GM21360 (cell line): Measurements from ENCODE around the gene SUFU.

Experiments
- ATAC-seq: cut with Tn5 transposase; IDR thresholded peaks from one replicate; pipeline ENCODE4 v1.9.1; 2021; ENCODE audit warnings: mild to moderate bottlenecking, moderate library complexity; ENCODE audit not compliant: unreplicated experiment

SUFU gene

DNA sequence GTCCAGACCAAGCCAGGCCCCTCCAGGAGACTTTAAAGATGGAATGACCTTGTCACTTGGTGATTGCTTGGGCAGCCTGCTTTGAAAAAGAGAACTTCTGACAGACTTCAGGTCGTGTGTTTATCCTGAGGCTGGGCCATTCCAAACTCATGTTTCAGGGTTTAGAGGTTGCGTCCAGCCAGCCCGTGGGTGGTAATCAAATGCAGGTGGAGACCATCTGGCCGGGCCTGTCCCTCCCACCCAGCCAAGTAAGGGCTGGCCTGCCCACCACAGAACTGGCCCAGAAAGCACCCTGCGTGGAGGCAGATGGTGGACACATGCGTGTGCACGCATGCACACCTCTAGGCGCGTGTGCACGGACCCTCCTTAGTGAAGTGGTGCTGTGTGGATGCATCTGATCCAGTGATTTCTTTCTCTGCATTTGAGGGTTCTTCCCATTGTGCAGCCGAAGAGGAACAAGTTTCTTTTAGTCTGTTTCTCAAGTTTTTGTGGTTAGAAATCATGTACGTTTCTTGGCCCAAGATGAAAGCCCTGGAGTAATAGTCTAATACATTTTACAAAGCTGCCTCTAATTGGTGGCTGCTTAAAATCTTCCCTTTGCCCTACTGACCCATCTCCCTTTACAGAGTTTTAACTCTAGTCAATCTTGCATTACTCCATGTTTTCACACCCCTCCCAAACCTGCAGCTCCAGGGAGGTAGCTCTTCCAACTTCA lies 43.0 kb downstream of the SUFU start:
- no peak for ATAC-seq

DNA sequence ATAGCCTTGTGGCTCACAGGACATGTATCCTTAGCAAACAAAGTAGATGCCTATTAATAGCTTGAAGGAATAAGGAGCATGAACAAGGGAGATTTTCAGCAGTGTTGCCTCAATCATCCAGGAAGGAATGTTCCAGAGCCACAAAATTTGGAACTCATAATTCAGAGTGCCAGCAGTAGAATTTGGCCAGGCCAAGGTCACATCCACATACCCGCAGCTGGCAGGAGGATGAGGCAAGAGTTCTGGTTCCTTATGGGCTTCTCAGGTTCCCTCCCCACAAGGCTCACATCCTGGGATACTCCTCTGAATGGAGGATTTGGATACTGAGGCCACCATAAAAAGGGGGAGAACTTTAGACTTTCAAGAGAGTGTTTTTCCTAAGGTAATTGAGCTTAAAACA lies 45.8 kb downstream of the SUFU start:
- no peak for ATAC-seq

DNA sequence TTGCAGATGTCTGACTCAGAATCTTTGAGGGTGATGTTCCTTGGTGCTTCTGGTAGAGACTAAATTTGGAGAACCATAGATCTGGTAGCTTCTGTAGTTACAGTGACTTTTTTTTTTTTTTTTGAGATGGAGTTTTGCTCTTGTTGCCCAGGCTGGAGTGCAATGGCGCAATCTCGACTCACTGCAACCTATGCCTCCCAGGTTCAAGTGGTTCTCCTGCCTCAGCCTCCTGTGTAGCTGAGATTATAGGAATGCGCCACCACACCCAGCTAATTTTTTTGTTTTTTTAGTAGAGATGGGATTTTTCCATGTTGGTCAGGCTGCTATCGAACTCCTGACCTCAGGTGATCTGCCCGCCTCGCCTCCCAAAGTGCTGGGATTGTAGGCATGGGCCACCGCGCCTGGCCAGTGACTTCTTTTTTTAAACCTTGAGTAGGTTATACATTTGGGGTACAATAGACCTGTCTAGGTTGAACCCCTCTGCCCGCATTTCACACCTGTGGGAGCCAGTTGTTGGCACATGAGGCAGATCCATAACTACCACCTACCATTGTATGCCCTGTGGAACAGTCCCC lies 47.0 kb downstream of the SUFU start:
- no peak for ATAC-seq

DNA sequence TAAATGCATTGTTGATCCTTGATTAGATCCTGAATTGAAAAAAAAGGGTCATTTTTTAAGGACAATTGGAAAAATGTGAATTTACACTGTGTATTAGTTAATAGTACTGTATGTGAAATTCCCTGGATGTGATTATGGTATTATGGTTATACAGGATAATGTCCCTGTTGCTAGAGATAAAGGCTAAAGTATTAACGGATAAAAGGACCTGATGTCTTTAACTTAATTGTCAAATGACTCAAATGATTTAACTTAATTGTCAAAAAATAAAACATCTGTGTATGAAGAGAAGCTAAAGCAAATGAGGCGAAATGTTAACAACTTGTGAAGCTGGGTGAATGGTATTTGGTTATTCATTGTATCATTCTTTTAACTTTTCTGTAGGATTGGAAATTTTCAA lies 48.8 kb downstream of the SUFU start:
- no peak for ATAC-seq

DNA sequence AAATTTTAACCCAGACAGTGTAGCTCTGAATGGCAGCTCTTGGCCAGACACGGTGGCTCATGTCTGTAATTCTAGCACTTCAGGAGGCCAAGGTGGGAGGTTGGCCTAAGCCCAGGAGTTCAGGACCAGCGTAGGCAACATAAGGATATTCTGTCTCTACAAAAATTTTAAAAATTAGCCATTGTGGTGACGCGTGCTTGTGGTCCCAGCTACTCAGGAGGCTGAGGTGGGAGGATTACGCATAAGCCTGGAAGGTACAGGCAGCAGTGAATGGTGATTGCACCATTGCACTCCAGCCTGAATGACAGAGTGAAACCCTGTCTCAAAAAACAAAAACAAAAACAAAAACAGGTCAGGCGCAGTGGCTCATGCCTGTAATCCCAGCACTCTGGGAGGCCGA lies 50.0 kb downstream of the SUFU start:
- no peak for ATAC-seq

DNA sequence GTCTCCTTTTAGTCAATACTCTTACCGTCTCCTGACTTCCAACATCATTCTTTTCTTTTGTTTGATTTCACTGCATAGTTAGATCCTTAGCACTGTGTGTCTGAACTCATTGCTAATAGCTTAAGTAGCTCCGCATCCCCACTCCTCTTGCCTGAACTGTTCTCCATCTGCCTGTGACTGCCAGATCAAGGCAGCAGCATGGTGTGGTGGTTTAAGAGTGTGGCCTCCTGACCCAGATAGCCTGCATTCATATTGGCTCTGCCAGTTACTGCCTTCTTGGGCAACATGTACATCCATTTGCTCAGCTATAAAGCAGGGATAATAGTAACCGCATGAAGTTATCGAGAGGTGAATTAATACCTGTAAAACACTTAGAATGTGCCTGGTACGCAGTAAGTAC lies 50.8 kb downstream of the SUFU start:
- ATAC-seq: no peak

DNA sequence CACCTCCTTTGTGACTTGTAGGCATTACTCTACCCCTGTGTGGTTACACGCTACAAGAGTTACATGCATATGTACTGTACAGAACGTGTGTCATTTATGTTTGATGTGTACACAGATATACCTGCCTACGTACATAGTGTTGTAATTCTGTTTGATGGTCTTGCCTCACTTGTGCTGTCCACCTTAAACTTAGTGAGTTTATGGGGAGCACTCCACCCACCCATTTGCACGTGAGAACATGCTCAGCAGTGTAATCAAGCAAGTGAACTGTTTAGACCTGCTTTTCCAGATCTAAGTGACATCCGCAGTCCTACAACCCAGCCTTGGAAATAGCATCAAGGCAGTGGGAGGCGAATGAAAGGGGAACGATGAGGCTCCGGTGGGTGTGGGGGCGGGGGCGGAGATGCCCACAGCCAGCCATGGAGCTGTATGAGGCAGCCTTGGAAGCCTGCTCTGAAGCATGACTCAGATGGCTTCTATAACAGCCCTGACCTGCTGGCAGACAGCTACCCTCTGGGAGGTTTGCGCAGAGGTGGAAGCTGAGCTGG lies 52.1 kb downstream of the SUFU start:
- ATAC-seq: no peak

DNA sequence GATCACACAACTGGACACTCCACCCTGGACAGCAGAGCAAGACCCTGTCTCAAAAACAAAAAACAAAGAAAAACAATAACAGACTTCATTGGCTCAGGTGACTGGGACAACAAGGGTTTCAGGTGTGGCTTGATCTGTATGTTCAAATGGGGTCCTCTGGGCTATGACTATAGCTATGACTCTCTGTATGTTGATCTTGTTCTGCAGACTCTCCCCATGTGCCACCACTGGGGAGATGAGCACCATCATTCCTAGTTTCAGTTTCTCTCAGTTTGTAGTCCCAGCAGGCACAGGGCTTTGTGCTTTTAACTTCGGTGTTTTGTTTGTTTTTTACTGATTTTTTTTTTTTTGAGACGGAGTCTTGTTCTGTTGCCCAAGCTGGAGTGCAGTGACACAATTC lies 53.8 kb downstream of the SUFU start:
- no peak for ATAC-seq

DNA sequence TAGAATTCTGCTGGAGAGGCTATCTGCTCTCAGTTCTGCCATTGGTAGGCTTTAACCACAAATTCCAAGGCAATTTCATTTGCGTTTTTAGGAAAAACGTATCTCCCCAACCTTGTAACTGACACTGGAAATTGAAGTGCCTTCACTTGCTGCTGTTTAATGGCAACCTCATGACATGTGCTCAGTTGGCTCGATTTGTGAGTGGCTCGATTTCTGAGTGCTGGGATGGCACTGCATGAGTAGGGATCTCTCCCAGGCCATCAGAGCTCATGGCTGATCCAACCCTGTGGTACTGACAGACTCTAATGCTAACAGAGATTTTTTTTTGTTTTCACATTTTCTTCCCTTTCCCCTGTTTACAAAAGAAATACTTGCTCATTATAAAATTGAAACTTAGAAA lies 56.0 kb downstream of the SUFU start:
- no peak for ATAC-seq

DNA sequence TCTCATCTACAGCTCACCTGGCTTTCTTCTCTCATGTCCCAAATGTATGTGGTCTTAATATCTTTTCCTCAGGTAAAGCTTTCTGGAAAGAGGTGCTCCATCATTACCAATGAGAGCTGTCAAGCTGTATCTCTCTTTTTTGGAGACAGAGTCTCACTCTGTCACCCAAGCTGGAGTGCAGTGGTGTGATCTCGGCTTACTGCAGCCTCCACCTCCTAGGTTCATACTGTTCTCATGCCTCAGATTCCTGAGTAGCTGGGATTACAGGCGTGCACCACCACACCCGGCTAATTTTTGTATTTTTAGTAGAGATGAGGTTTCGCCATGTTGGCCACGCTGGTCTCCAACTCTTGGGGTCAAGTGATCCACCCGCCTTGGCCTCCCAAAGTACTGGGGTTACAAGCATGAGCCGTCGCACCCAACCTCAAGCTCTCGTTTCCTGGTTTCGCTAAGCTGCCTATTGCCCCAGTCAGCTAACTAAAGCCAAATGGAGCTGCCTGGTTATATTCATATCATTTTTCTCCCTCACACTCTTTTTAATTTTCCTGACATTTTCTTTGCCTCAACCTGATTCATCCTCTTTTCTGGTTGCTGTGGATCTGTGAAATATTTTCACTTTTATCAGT lies 60.5 kb downstream of the SUFU start:
- ATAC-seq: no peak

DNA sequence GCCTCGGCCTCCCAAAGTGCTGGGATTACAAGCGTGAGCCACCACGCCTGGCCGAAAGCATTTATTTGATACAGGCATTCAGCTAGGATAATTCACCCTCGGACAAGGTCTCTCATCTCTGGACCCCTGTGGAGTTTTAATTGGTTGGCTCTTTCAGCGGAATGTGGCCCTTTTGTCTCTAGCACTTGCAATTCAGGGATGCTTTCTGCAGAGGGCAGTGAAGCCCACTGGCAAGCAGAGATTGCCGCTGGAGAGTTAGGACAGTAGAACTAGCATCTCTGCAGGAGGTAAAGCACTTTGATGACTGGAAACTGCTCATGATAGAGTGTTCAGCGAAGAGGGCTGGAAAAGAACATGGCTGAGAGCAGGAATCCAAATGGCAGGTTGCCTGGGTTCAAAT lies 62.0 kb downstream of the SUFU start:
- ATAC-seq: no peak

DNA sequence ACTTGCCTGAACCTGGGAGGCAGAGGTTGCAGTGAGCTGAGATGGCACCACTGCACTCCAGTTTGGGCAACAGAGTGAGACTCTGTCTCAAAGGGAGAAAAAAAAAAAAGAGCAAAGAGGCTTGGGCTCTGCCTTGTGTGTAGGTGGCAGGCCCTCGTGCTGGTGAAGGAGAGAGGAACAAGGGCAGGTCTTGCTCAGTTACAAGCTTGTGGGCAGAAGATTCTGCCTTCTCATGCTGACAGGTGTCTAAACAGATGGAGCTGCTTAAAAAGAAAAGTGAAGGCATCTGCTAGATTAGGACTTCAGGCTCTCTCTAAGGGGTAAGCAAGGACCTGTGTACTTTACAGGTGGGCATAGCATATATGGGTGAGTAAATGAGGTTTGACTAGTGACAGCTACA lies 75.0 kb downstream of the SUFU start:
- no peak for ATAC-seq

DNA sequence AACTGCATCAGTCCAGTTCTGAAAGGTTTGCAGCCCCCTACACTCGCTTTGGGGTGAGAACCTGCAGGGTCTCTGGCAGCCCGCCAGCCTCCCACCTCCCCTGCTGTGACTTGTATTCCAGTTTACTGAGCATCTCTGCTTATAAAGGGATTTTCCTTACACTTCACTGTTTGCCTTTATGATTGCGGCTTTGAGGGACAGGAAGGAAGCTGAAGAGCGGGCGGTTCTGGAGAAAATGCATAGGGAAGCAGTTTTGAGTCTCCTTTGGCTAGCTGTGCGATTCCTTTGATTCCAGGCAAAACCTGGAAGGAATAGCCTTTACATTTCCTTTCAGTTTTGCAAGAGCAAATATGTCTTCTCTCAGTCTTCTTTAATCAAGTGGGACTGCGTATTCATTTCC lies 75.6 kb downstream of the SUFU start:
- no peak for ATAC-seq

DNA sequence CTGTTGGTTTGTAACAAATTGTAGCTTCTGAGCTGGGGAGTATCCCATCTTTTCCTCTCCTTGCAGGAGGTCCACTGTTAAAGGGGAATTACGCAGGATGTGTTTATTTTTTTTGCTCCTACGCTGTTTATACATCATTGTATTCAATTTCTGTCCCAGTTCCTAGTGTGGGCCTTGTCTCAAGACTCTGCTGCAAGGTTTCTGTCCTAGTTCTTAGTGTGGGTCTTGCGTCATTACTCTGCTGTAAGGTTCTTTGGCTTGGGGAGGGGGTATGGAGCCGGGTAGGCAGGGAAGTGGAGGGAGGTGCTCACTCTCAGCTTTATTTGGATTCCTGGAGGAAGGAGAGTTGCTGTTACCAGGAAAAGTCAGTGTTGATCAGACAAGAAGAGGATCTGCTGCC lies 76.5 kb downstream of the SUFU start:
- no peak for ATAC-seq

DNA sequence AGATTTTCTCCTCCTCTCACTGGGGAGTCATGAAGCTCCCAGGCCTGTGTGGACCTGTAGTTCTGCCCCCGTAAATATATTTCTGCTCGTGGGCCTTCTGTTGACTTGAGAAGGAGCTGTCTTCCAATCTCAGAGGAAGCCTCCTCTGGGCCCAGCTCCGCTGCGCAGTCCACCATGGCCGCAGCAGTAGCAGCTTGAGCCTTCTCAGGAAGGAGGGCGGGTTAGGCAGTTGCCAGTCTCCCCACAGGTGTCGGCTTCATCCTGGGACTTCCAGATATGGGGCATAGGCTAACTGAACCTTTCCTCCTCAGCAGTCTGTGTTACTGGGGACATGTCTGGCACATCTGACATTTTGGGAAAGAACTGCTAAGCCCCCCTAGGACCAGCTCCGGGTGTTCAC lies 77.6 kb downstream of the SUFU start:
- ATAC-seq: no peak

DNA sequence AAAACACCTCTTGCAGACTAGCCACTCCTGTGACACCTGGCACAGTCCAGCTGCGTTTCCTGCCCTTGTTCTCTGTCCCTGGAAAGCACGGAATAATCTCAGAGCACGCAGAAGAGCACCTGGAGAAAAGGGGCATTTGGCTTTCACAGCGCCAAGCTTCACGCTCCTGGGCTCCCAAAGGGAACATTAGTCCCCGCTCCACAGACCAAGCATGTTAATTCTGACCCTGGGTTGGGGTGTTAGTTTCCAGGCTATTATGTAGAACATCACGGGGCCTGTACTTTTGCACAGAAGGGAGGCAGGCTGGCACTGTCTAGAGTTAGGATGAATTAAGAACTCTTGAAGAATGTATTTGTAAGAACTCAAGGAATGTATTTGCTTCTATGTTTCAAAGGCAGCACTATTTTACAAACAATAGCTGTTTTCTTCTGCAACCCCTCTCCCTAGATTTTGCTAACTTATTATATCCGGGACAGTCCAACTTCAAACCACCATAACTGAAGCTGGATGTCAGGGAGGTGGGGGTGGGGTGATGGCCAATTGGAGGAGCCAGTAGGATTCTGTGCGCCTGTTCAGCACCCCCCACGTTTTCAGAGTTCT lies 78.3 kb downstream of the SUFU start:
- no peak for ATAC-seq

DNA sequence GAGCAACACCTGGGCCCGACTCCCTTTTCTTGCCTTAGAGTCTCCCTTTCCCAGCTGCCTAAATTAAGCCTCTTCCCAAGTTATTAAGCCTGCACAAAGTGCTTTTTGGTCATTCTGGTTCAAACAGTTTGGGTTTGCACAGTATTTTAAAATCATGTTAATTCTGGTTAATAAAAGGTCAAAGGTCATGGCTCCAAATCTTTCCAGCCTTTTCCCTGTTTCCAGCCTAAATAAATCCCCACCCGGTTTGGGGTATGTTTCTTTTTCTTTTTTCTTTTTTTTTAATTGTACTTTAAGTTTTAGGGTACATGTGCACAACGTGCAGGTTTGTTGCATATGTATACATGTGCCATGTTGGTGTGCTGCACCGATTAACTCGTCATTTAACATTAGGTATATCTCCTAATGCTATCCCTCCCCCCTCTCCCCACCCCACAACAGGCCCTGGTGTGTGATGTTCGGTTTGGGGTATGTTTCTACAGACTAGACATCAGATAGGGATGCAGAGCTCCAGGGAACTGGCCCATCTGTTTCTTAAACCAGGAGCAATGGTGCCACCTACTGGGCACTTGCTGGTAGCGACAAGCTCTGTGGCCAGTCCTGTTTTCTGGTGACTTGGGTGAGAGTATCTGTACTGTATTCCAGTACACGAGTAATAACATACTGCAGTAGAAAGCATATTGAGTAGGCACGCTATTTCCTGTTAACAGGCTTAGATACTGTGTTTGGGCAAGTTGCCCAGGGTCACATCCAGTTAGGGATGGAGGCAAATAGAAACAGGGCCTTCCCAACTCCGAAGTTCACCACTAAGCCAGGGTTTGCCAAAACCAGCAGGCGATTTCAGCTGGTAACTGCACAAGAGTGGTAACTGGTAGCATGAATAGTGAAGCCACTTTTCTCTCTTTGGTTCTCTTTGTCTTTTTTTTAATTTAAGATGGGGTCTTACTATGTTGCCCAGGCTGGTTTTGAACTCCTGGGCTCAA lies 80.0 kb downstream of the SUFU start:
- no peak for ATAC-seq

DNA sequence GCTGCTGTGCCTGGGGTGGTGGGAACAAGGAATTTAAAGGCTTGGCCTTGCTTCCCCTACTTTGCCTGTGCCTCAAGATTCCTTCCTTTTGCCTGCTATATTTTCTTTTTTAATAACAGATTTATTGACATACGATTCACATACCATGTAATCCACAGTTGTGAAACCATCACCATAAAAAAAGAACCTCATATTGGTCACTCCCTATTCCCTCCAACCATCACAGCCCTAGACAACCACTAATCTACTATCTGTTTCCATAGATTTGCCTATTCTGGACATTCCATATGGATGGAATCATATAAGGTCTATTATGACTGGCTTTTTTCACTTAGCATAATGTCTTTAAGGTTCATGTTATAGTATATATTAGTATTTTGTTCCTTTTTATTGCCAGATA lies 81.3 kb downstream of the SUFU start:
- ATAC-seq: no peak

DNA sequence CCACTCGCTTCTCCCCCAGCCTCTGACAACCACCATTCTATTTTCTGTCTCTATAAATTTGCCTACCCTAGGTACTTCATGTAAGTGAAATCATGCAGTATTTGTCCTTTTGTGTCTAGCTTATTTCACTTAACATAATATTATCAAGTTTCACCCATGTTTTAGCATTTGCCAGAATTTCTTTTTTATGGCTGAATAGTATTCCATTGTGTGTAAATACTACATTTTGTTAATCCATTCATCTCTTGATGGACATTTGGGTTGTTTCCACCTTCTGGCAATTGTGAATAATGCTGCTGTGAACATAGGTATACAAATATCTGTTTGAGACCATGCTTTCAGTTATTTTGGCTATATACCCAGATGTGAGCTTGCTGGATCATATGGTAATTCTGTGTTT lies 83.1 kb downstream of the SUFU start:
- ATAC-seq: no peak

DNA sequence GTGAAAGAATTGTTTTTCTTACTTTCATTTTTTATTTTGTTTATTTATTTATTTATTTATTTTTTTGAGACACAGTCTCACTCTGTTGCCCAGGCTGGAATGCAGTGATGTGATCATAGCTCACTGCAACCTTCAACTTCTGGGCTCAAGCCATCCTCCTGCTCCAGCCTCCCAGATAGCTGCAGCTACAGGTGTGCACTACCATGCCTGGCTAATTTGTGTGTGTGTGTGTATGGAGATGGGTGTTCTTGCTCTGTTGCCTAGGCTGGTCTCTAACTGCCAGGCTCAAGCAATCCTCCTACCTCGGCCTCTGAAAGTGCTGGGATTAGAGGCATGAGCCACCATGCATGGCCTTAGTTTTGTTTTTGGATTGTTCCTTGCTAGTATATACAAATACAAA lies 85.1 kb downstream of the SUFU start:
- no peak for ATAC-seq
